ENCODE data around the gene ENPP1.

- TF ChIP-seq EZH2phosphoT487 (IDR thresholded peaks at IDR 0.05; ENCODE audit: borderline replicate concordance, low read length) (no peak), CTCF (IDR thresholded peaks at IDR 0.05; ENCODE audit: low read depth, low read length, poor library complexity, severe bottlenecking) (no peak)
Observed at GRCh38 chr6:131763749-131764148, 44.1 kb upstream of the ENPP1 start.

Data from DOHH2 (cell line).